Measurements from ENCODE around the gene CLDN19.
A peak's percentile ranks its signal among the peaks of the same experiment; 100 is the strongest.

Gene CLDN19, protein sequence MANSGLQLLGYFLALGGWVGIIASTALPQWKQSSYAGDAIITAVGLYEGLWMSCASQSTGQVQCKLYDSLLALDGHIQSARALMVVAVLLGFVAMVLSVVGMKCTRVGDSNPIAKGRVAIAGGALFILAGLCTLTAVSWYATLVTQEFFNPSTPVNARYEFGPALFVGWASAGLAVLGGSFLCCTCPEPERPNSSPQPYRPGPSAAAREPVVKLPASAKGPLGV

DNA sequence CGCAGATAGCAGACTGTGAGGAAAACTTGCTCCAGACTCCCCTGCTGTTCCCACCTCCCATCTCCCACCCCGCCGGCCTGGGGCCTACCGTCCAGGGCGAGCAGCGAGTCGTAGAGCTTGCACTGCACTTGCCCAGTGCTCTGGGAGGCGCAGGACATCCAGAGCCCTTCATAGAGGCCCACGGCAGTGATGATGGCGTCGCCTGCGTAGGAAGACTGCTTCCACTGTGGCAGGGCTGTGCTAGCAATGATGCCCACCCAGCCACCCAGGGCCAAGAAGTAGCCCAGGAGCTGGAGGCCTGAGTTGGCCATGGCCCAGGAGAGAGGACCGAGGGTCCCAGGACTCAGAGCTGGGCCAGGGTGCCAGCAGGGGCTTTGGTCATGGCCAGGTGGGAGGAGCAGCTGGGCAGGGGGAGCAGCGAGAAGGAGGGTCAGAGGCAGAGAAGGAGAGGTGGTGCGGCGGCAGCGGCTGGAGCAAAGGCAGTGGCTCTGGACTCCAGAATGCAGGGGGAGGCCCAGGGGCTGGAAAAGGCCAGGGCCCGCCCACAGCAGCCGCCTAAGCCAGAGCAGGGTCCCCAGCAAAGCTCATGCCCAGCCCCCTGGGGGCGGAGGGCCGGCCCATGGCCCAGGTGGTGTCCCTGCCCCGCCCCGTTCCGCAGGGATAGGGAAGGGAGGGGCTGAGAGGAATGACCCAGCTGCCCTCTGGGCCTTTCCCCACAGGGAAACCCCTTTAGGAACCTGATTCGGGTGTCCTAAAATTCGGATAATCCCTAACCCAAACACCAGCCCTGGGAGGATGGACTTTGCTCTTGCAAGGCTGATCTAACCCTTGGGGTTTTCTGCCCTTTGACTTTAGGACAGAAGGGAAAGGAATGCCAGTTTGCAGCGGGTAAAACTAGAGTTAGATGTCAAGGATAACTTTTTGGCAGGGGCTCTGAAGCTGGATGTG is at the start of gene CLDN19:
Gene CLDN19, minus strand, starts transcription at position 484 of the 948 bp plus-strand sequence. Its CDS starts 173 bp downstream, at position 311.
- DNase-seq, result no peak

DNA sequence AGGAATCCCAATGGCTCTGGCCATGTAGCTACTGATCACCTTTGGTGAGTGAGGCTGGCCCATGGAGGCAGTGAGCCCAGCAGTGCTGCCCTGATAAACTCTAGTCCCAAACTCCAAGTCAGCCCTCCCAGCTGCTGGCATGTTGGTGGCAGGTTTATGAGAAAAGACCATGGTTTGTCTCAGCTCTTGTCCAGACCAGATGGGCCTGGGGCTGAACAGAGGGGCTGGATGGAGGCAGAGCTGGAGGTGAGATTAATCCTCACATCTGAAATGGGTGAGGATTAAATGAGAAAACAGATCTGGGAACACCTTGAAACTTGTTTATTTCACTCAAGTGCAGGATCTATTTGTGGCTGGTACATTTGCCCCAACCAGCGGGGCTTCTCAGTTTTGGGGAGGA is 48.0 kb upstream of the CLDN19 start:
- DNase-seq, result no peak

DNA sequence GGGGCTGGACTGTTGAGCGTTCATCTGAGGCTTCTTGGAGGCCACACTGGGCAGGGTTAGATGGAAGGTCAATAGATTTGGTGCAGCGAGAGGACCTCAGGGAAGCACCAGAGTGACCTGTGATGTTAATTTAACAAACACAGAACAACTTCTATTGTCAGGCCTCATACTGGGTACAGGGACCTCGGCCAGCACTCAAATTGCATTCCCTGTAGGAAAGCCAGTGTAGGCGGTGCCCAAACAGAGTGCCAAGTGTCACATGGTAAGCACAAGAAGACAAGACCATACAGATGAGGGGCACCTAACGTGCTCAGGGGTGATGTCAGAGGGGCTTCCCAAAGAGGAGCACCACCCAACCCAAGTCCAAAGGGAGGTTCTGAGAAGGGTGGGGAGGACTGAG is 46.1 kb upstream of the CLDN19 start:
- DNase-seq, result no peak

DNA sequence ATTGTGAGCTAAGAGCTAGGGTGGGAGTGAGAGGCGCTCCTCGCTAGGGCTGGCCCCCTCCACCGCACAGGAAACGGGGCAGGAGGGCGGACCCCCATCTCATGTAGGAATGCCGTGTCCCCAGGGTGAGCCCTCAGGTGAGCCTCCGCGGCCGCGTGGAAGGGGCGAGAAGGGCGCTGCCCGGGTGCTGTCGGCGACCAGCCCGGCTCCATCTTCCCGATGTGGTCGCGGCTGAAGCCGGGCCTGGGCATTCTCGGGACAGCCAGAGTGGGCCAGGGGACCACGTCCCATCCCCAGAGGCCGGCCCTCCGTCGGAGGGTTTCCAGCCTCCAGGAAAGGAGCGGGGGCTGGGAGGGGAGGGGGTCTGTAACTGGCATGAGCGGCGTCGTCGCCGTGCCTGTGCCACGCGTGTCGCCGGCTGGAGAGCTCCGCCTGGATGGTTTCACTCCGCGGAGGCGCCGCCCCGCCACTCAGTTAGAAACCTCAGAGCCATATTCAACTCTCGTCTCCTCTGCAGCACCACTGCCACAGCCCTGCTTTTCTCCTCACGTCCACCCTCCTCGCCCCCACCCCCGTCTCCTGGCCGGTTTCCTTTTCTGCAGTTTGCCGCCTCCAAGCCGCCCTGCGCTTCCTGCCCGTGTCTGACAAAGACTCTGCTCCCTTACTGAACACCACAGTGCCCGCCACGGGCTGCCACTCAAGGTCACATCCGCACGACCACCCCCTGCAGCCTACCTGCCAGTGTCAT is 45.1 kb upstream of the CLDN19 start, which contains the start of gene TMEM269:
Gene TMEM269, plus strand, starts transcription at position 46 of the 748 bp plus-strand sequence. CDS start 4,903 bp downstream, outside the sequence.
- DNase-seq, result peak; percentile 44

DNA sequence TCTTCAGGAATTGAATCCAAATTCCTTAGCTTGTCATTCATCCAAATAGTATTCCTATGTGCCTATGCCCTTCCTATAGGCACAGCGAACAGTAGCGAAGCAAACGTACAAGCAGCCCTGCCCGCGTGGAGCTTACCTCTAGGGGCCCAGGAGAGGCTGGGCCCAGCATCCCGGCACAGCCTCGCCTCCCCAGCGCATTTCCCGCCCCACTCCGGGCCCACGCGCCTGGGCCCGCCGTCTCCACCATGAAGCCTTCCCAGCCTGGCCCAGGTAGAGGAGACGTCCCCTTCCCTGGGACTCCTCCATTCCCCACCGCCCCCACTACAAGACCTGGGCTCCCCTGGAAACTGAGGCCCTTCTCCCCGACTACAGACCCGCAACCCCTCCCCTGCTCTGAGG is 44.5 kb upstream of the CLDN19 start:
- DNase-seq, result no peak

DNA sequence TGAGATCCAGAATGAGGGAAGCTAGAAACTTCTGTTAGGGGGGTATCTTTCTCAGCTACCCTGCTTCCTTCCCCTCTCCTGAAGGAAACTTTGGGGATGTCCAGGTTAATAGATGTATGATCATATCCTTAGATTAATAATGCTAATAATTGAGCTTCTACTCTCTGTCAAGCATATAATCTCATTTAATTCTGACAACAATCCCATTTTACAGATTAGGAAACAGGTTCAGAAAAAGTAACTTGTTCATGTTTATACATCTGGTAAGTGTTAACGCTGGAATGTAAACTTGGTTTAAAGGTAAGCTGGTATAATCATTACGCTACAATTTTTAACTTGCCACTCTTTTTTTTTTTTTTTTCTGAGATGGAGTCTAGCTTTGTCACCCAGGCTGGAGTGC is 43.1 kb upstream of the CLDN19 start:
- DNase-seq, result no peak

GRCh38 chr1:42780176-42780575 is 40.1 kb upstream of the CLDN19 start:
- DNase-seq, result no peak

- DNase-seq, result peak; percentile 30
Observed at GRCh38 chr1:42779725-42780124, 39.7 kb upstream of the CLDN19 start.

- peak; percentile 43 for DNase-seq
Observed at GRCh38 chr1:42777852-42778251, 37.8 kb upstream of the CLDN19 start.

GRCh38 chr1:42776502-42776901 is 36.5 kb upstream of the CLDN19 start:
- no peak for DNase-seq

GRCh38 chr1:42774928-42775526 is 35.0 kb upstream of the CLDN19 start:
- no peak for DNase-seq

- peak; percentile 24 for DNase-seq
Observed at GRCh38 chr1:42773420-42773819, 33.4 kb upstream of the CLDN19 start.

DNA sequence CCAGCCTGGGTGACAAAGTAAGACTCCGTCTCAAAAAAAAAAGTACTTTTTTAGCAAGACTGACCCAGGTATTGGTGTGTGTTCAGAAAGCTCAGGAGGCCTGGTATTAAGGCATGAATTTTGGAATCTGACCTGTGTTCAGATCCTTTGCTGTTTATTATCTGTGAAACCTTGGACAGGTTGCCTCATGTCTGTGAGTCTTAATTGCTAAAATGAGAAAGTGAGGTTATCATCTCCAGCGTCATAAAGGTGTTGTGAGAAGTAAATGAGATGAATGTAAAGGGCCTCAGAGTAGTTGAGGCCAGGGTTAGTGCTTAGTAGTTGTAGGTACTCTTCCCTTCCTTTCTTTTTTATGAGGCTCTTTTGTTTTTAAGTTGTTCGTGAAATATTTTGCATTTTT is 29.8 kb upstream of the CLDN19 start:
- no peak for DNase-seq

DNA sequence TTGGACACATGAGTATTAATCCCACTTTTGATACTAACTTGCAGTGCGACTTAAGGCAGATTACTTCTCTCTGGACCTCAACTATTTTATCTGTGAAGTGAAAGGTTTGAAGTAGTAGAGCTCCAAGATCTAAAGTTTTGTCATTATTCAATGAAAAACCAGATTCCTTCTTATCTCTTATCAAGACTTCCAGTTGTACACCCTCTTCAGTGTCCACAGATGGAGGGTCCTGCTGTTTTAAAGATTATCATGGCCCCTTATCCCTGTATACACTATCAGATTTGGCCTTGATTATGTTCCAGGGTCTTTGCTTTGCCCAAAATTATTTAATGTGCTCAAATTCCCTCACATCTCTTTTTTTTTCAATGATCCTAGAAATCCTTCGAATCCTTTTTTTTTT is 28.1 kb upstream of the CLDN19 start:
- no peak for DNase-seq

GRCh38 chr1:42767510-42768000 is 27.5 kb upstream of the CLDN19 start:
- no peak for DNase-seq

- DNase-seq, result peak; percentile 100
Observed at GRCh38 chr1:42766741-42767509, 26.9 kb upstream of the CLDN19 start, which contains the start of the genes C1orf50 and P3H1. Gene C1orf50 (plus strand): TSS chr1:42767249. CDS start chr1:42767312, 63 bp downstream. Gene P3H1 (minus strand): TSS chr1:42767028. CDS start chr1:42766971, 57 bp downstream.

GRCh38 chr1:42765832-42766740 is 26.1 kb upstream of the CLDN19 start:
- peak; percentile 51 for DNase-seq

DNA sequence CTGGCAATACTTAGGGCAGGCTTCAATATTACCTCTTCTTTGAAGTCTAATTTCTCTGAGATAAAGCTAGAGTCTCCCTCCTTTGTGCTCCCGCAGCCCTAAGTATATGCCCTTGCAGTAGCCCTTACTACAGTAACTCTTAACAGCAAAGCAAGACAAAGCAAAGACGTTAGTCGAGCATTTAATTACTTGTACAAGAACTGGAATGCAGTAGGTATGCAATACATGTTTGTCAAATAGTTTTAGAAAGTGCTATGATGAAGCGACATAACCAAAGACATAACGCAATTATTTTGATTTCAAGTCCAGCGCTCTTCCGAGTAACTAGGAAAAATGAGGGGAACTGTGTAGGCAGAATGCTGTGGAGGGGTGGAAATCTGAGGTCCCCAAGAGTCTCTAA is 25.2 kb upstream of the CLDN19 start:
- DNase-seq, result no peak

DNA sequence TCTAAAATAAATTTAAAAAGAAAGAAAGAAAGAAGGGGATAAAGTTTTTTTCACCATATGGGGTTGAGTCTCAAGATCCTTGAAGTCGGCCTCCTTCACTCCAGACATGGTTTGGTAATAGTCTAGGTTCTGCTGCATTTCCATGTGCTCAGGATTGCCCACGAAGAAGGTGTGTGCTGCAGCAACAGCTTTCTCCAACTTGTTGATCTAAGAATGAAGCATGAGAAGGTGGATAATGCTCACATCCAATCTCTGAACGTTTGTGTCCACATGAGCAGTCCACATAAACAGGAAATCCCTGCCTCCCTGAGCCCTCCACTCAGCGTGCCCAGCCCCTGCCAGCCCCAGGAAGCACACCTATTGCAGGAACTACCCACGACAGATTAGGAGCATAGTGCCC is 22.2 kb upstream of the CLDN19 start:
- no peak for DNase-seq

DNA sequence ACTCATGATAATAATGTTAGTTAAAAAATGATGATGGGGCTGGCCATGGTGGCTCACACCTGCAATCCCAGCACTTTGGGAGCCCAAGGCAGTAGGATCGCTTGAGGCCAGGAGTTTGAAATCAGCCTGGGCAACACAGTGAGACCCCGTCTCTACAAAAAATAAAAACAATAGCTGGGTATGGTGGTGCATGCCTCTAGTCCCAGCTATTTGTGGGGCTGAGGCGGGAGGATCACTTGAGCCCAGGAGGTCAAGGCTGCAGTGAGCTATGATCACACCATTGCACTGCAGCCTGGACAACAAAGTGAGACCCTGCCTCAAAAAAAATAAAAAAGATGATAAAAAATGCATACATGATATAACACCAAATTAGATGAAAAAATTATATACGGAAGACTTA is 21.5 kb upstream of the CLDN19 start:
- no peak for DNase-seq

DNA sequence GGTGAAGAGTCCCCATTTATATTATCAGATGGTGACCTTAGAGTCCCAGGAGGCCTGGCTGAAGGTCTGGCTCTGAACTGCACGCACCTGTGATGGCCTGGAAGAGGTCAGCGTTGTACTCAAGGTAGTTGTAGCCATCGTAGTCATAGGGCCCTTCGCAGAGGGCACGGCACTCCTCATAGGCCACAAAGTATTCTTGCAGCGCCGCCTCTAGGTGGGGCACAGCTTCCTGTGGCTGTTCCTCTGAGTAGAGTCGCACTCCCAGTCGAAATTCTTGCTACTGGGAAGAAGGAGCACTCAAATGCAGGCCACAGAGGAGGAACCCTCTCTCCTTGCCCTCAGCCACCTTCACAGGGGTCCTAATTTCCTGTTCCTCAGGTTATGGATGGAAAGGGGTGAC is 19.1 kb upstream of the CLDN19 start:
- DNase-seq, result no peak
